GM18519 (cell line): ENCODE results near the gene RNF31.

Experiments
- ATAC-seq: cut with Tn5 transposase; IDR thresholded peaks from one replicate; pipeline ENCODE4 v1.9.1; 2021; ENCODE audit warnings: mild to moderate bottlenecking, moderate library complexity; ENCODE audit not compliant: unreplicated experiment, low FRiP score

RNF31 gene

GRCh38 chr14:24156840-24157239, 9.5 kb downstream of the RNF31 start:
- ATAC-seq, result no peak

- no peak for ATAC-seq
These were observed 10.0 kb downstream of the RNF31 start for GRCh38 chr14:24157331-24157730.

GRCh38 chr14:24159777-24160498, 12.6 kb downstream of the RNF31 start:
- no peak for ATAC-seq

- ATAC-seq, result no peak
These were observed 13.2 kb downstream of the RNF31 start for GRCh38 chr14:24160499-24160849.

- ATAC-seq, result peak; percentile 58
These were observed 13.8 kb downstream of the RNF31 start, which contains the start of gene IRF9 for GRCh38 chr14:24160850-24161804. IRF9 (plus strand) TSS chr14:24161265; CDS start chr14:24162145, 880 bp downstream.

- no peak for ATAC-seq
These were observed 14.8 kb downstream of the RNF31 start for GRCh38 chr14:24162093-24162492.

- ATAC-seq, result no peak
These were observed 17.3 kb downstream of the RNF31 start for GRCh38 chr14:24164518-24164991.

GRCh38 chr14:24165785-24166184, 18.5 kb downstream of the RNF31 start:
- ATAC-seq, result no peak

GRCh38 chr14:24167469-24168114, 20.3 kb downstream of the RNF31 start:
- ATAC-seq, result no peak

- ATAC-seq, result peak; percentile 51
These were observed 24.3 kb downstream of the RNF31 start, which contains the start of gene REC8 for GRCh38 chr14:24171422-24172260. REC8 (plus strand) TSS chr14:24172080; CDS start chr14:24172553, 473 bp downstream.

- ATAC-seq, result no peak
These were observed 25.1 kb downstream of the RNF31 start for GRCh38 chr14:24172261-24172860.

GRCh38 chr14:24172871-24173281, 25.6 kb downstream of the RNF31 start:
- no peak for ATAC-seq

GRCh38 chr14:24176599-24176998, 29.3 kb downstream of the RNF31 start:
- ATAC-seq, result no peak

GRCh38 chr14:24177041-24177825, 29.9 kb downstream of the RNF31 start:
- no peak for ATAC-seq

- no peak for ATAC-seq
These were observed 30.6 kb downstream of the RNF31 start for GRCh38 chr14:24177891-24178290.

- no peak for ATAC-seq
These were observed 31.3 kb downstream of the RNF31 start for GRCh38 chr14:24178399-24179178.

- ATAC-seq, result no peak
These were observed 32.1 kb downstream of the RNF31 start for GRCh38 chr14:24179294-24179960.
